Ovary (tissue), 3 donors: ENCODE results near the gene SSU72.
"Not testable (repeated sequence)": the region's sequence is repeated elsewhere in the genome, so short reads cannot be mapped to it uniquely, and the experiment has no call there.

Source experiments
- POLR2A ChIP-seq: fragments of 450-650 bp; IDR thresholded peaks from one replicate; pipeline ENCODE4 v1.6.1; 2017; ENCODE audit warnings: antibody characterized with exemption, mild to moderate bottlenecking, moderate library complexity
- TF ChIP-seq, protein P1 (sequence below), 3 donors: fragments of 450-650 bp in 2 of 3; fragments of 200-600 bp in 1 of 3; IDR thresholded peaks; one replicate each; pipeline versions ENCODE4 v1.5.1 to v1.8.0; 2016 to 2022; ENCODE audit warnings: antibody characterized with exemption in 3 of 3, mild to moderate bottlenecking in 1 of 3
- donor health status: DM: no; HTN: no; CAD: no.

DNA sequence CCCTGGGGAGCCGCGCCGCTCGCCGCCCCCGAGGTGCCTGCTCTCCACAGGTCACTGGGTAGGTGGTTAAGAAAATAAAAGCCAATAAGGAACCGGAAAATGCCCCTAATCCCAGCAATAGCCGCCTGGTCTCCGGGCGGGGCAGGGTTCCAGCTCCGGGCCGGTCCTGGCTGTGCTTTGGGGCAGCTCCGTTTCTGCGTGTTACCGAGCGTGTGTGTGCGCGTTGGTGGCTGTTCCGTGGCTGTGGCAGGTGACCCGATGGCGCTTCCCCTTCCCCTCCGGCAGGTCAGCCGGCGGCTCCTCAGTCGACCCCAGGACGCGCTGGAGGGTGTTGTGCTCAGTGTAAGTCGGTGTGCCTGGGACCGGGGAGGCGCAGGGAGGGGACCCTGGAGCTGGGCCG is 51.4 kb downstream of the SSU72 start:
- TF ChIP-seq, protein P1, sequence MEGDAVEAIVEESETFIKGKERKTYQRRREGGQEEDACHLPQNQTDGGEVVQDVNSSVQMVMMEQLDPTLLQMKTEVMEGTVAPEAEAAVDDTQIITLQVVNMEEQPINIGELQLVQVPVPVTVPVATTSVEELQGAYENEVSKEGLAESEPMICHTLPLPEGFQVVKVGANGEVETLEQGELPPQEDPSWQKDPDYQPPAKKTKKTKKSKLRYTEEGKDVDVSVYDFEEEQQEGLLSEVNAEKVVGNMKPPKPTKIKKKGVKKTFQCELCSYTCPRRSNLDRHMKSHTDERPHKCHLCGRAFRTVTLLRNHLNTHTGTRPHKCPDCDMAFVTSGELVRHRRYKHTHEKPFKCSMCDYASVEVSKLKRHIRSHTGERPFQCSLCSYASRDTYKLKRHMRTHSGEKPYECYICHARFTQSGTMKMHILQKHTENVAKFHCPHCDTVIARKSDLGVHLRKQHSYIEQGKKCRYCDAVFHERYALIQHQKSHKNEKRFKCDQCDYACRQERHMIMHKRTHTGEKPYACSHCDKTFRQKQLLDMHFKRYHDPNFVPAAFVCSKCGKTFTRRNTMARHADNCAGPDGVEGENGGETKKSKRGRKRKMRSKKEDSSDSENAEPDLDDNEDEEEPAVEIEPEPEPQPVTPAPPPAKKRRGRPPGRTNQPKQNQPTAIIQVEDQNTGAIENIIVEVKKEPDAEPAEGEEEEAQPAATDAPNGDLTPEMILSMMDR (IDR thresholded peaks at IDR 0.05): not testable (repeated sequence)
- not testable (repeated sequence) for TF ChIP-seq POLR2A
